ENCODE data around the gene WNK4.

The WNK4 gene

DNA sequence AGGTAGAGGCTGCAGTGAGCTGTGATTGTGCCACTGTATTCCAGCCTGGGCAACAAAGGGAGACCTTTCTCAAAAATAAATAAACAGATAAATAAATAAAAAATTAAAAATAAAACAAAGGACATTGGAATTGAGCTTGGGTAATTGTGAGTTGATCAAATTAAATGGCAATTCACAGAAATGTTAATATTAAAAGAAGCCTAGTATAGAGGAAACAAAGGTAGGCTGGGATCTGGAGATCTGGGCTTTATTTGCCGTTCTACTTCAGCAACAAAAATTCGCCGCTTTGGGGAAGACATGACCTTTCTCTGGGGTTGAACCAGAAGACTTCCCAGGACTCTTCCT lies 7.5 kb upstream of the WNK4 start:
- no peak for DNase-seq (ENCODE audit: low read depth, low spot score)

DNA sequence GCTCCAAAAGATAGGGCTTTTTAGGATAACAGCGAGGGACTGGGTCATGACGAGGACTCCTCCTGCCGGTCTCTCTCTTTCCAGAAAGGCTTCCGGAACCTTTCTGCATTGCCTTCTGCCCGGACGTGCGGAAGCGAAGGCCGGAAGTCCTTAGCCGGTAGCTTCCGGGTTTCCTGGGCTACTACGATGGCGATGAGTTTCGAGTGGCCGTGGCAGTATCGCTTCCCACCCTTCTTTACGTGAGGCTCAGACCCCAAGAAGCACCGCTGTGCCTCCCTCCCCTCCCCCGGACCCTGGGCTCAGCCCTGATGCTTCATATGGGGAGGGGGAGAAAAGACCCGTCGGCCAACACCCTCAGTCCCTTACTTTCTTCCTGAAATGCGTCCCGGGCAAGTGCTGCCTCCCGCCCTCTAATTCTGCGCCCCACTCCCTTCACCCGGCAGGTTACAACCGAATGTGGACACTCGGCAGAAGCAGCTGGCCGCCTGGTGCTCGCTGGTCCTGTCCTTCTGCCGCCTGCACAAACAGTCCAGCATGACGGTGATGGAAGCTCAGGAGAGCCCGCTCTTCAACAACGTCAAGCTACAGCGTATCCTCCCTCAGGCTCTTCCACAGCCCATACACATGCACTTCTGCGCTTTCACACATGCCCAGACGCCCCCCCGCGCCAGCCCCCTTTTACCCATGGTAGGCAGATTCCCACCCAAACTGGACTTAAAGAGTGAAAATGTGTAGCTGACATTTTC lies 6.9 kb upstream of the WNK4 start, which contains the start of gene VPS25:
TSS of gene VPS25 (plus strand) at position 160 of the 746 bp plus-strand sequence. CDS start at position 187, 27 bp downstream.
- peak; percentile 42 for DNase-seq (ENCODE audit: low read depth, low spot score)

DNA sequence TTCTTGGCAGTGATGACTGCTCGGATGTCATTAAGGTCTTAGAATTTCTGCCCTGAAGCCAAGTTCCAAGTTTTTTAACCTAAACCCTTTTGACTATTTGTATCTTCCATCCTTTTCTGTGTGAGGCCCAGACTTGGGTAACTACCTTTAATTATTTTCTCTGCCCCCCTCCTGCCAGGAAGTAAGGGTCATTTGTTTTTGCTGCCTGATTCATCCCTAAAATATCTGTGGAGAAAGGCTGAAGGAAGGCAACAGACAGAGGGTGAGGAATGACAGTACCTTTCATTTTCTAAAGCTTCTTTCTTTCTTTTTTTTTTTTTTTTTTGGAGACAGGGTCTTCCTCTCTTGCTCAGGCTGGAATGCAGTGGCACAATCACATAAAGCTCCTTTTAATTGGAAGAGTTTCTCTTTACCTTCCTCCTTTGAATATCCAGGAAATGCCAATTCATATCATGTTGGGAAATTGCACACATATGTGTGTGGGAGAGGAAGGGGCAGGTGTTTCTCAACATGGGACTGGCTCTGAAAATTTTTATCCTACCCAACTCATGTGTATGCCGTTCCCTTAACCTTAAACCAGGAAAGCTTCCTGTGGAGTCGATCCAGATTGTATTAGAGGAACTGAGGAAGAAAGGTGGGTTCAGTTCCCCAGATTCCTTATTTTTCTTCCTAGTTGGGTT lies 6.2 kb upstream of the WNK4 start:
- no peak for DNase-seq (ENCODE audit: low read depth, low spot score)

DNA sequence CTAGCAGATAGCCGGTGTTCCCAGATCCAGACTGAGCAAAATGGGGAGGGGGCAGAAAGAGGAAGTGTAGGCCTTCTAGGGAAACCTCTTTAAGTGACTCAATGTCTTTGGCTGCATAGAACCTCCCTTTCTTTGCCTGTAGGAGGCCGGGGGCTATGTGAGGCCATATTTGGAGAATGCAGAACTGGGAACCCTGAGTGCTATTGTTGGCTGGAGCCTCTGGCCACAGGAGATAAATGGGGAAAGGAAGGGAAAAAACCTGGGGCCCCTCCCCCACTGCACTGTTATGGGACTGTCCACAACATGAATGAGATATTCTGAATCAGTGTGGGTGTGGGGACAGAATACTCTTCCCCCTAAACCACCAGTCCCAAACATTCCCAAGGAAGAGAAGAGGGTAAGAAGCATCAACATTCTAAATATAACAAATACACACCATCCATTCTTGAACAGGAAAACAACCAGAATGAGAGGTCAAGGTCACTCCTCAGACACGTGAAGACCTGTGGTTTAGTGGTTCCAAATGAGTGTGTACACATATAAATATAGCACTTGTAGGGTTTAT lies 4.8 kb upstream of the WNK4 start:
- DNase-seq (ENCODE audit: low read depth, low spot score) = no peak

DNA sequence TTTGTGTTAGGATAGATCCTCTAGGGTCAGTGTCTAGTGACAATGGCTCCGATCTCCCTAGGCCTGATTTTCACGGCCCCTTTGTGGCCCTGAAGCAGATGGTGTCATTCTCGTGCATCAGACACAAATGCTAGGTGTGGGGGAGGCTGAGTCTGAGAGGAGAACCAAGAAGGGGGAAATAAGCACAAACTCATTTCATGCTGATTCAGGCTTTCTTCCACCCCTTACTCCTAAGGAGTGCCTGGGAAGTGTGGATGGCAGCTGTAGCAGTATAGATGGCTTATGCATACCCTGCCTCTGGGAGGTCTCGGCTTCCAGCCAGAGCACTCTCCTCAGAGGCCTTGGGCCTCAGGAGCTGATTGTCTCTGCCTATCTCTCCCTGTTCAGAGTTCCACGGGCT lies 1.8 kb upstream of the WNK4 start:
- DNase-seq (ENCODE audit: low read depth, low spot score) = no peak

DNA sequence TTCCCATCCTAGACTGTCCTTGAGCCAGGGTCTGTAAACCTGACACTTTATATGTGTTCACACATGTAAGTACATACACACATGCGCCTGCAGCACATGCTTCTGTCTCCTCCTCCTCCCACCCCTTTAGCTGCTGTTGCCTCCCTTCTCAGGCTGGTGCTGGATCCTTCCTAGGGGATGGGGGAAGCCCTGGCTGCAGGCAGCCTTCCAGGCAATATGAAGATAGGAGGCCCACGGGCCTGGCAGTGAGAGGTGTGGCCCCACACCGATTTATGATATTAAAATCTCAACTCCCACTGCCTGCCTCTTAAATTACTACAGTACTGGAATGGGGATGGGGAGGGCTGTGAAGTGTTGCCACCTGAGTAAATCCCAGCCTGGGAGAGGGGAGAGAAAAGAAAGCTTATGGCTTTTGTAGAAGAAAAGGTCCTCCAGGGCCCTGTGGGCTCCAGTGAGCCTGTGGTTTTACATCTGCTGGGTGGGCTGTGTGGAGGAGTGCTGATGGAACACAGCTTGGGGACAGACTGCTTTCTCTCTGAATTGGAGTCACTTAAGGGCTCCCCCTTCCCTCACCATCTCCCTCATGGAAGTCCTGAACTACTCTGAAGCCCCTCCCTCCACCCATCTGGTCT lies 990 bp upstream of the WNK4 start:
- DNase-seq (ENCODE audit: low read depth, low spot score) = no peak

- DNase-seq (ENCODE audit: low read depth, low spot score) = no peak
Observed at GRCh38 chr17:42780851-42781638, 635 bp downstream of the WNK4 start.

DNA sequence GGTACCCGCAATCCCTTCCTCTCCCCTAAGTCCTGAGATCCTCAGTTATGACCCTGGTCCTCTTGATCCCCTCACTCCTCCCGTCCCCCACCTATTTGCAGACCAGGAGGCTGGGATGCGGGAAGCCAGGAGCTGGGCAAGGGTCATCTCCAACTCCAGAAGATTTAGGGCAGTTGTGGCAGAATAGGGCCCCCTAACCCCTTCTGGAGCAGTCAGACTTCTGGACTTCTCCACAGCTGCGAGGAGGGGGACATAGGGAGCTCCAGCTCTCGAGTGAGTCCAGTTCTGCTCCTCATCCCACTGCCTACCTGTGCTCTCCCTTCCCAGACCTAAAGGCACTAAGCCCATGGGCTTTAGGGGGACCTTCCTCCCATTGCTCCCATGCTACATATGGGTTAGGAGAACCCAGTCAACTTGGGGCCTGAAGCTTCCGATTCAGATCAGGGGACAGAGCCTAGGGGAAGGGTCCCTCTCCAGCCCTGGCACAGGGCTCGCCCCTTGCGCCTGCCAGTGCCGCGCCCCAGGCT lies 1.3 kb downstream of the WNK4 start:
- DNase-seq (ENCODE audit: low read depth, low spot score) = no peak

DNA sequence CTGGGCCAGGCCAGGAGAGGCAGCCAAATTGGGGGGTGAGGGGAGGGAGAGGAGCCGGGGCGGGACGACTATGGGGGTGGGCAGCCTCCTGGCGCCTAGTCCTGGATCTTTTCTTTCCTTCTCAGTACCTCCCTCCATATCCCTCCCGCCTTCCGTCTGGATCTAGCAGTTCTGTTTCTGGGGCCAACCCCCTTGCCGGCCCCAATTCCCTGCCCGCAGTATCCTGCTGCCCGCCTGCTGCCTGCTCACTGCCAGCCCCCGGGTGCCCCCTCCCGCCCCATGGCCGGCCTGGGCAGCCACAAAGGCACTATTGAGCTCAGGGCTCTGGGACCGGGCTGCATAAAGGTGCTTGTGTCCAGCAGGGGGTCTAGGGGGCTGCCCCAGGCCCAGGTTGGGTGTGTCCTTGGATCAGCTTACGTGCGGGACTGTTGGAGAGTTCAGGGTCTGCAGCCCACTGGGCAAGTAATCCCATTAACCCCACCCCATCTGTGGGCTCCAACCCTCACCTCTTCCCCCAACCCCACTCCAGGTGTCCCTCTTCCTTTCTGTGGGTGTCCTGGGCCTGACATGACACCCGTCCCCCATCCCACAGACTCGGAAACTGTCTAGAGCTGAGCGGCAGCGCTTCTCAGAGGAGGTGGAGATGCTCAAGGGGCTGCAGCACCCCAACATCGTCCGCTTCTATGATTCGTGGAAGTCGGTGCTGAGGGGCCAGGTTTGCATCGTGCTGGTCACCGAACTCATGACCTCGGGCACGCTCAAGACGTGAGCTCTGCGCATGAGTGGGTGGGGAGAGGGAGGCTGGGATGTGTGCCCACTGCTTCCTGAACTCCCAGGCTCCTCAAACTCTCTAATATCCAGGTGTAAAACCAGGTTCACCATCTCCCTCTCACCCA lies 2.0 kb downstream of the WNK4 start:
- DNase-seq (ENCODE audit: low read depth, low spot score) = no peak

DNA sequence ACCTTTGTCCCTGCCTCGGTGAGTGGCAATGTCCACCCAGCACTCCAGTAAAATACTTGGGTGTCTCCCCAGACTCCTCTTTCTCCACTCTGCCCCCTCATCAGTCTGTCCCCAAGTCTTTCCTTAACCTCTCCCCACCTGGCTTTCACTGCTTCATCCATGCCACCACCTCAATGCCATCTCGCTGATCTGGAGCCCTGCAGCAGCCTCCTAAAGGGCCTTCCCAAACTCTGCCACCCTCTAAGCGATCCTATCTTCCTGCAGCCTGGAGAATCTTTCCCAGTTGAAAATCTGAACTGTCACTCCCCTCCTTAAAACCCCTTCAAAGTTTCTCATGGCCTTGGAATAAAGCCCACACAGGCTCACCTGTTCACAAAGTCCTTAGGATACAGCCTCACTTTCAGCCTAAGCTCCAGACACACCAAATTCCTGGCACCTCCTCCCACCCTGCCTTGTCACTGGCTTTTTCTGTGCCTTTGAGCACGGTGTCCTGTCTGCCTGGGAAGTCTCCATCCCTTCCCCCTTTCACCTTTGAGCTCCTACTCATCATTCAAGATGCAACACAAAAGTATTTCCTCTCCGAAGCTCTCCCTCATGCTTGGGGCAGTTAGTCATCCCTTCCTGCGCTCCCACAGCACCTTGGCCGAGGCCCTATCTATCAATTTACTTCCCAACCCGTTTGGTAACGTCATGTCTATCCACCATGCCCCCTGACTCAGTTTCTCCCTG lies 2.8 kb downstream of the WNK4 start:
- no peak for DNase-seq (ENCODE audit: low read depth, low spot score)

- DNase-seq (ENCODE audit: low read depth, low spot score) = no peak
Observed at GRCh38 chr17:42783791-42784138, 3.4 kb downstream of the WNK4 start.

- no peak for DNase-seq (ENCODE audit: low read depth, low spot score)
Observed at GRCh38 chr17:42784409-42784808, 4.0 kb downstream of the WNK4 start.

DNA sequence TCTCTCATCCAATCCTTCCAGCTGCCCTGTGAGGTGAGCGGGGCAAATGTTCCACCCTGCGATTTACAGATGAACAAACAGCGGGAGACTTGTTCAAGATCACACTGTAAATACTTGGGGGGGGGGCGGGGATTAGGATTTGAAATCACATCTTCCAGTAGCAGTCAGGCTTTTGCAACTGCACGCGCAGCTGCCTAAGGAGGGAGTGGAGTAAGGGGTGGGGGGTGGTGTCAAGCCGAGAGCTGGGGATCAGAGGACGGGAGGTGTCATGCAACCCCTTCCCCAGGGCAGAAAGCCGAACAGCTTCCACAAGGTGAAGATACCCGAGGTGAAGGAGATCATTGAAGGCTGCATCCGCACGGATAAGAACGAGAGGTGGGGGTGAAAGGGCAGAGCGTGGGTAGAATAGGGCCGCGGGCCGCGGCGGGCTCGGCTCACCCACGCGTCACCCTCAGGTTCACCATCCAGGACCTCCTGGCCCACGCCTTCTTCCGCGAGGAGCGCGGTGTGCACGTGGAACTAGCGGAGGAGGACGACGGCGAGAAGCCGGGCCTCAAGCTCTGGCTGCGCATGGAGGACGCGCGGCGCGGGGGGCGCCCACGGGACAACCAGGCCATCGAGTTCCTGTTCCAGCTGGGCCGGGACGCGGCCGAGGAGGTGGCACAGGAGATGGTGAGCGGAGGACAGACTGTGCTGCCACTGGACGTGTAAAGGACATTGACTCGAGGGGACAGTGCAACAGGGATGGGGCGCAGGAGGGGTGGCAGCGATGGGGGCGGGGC lies 4.6 kb downstream of the WNK4 start:
- DNase-seq (ENCODE audit: low read depth, low spot score) = no peak

- no peak for DNase-seq (ENCODE audit: low read depth, low spot score)
Observed at GRCh38 chr17:42787266-42787665, 6.9 kb downstream of the WNK4 start.

DNA sequence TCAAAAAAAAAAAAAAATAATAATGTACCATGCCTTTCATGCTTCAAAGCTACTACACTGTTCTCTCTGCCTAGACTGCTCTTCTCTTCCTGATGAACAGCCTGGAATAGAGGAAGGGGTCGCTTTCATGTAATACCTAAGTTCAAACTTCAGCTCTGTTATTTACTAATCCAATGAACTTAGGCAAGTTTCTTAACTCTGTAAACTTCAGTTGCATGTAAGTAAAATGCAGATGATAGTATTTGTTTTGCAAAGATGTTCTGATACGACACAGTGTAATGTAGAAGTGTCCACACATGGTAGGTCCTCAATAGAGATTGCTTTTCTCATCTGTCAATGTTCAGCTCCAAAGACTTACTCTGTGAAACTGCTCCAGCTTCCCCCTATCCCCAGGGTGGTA lies 11.5 kb downstream of the WNK4 start:
- no peak for DNase-seq (ENCODE audit: low read depth, low spot score)

GRCh38 chr17:42792545-42792944 lies 12.1 kb downstream of the WNK4 start:
- no peak for DNase-seq (ENCODE audit: low read depth, low spot score)

- no peak for DNase-seq (ENCODE audit: low read depth, low spot score)
Observed at GRCh38 chr17:42795061-42795460, 14.7 kb downstream of the WNK4 start.

GRCh38 chr17:42795465-42795864 lies 15.1 kb downstream of the WNK4 start:
- no peak for DNase-seq (ENCODE audit: low read depth, low spot score)
